HepG2 (cell line): ENCODE data around the gene COMMD3. TPM values are rescaled to one million over a fixed set of nuclear protein-coding genes. Genes with fewer than 3 reads are reported as not detected.

Experiments
- BCL3 ChIP-seq: sonication (generic); formaldehyde crosslinking; IDR thresholded peaks from 2 replicates; pipeline ENCODE4 v1.5.1; 2020; ENCODE audit warnings: mild to moderate bottlenecking, missing genetic modification reagents, moderate library complexity
- CCAR2 ChIP-seq: fragments of 200-400 bp; formaldehyde crosslinking; optimal IDR thresholded peaks from 2 replicates; pipeline ENCODE3; 2018; ENCODE audit warnings: low read depth, mild to moderate bottlenecking, low read length, moderate library complexity
- DR1 ChIP-seq: sonication (generic); formaldehyde crosslinking; IDR thresholded peaks from 2 replicates; pipeline ENCODE4 v1.8.0; 2021; ENCODE audit warnings: mild to moderate bottlenecking, missing genetic modification reagents, inconsistent platforms
- GABPA ChIP-seq, 2 experiments: IDR thresholded peaks; 2 replicates each; pipeline ENCODE4 v1.6.1; 2011 to 2016; ENCODE audit warnings: low read depth in 2 of 2, low read length in 1 of 2, missing biosample characterization in 1 of 2, missing genetic modification characterization in 1 of 2
- GATAD2A ChIP-seq: IDR thresholded peaks from 2 replicates; pipeline ENCODE4 v1.6.1; 2016
- HOXA9 ChIP-seq: sonication (generic); formaldehyde crosslinking; IDR thresholded peaks from 2 replicates; pipeline ENCODE4 v1.8.1; 2022; ENCODE audit warnings: missing genetic modification reagents, mild to moderate bottlenecking, moderate library complexity, borderline replicate concordance
- ISL2 ChIP-seq: sonication (generic); formaldehyde crosslinking; IDR thresholded peaks from 2 replicates; pipeline ENCODE4 v1.5.0; 2020; ENCODE audit warnings: missing genetic modification reagents
- KLF12 ChIP-seq: sonication (generic); formaldehyde crosslinking; IDR thresholded peaks from 2 replicates; pipeline ENCODE4 v1.4.0; 2020; ENCODE audit warnings: missing genetic modification reagents, borderline replicate concordance
- MAFK ChIP-seq, 2 experiments: IDR thresholded peaks in 1 of 2; conservative IDR thresholded peaks in 1 of 2; 2 replicates each; pipeline ENCODE4 v1.6.1; 2011; ENCODE audit warnings: improper control_type of control experiment in 2 of 2, low read length in 2 of 2
- RAD21 ChIP-seq: fragments of 450-650 bp; formaldehyde crosslinking; IDR thresholded peaks from 2 replicates; pipeline ENCODE4 v1.5.0; 2020; ENCODE audit warnings: mild to moderate bottlenecking
- RORA ChIP-seq: sonication (generic); formaldehyde crosslinking; IDR thresholded peaks from 2 replicates; pipeline ENCODE4 v1.5.0; 2020; ENCODE audit warnings: mild to moderate bottlenecking, missing genetic modification reagents, moderate library complexity
- SP2 ChIP-seq: sonication (generic); formaldehyde crosslinking; IDR thresholded peaks from 2 replicates; pipeline ENCODE4 v1.5.1; 2020; ENCODE audit warnings: mild to moderate bottlenecking, missing genetic modification reagents
- TBX2 ChIP-seq: sonication (generic); formaldehyde crosslinking; IDR thresholded peaks from 2 replicates; pipeline ENCODE4 v1.5.0; 2020; ENCODE audit warnings: missing genetic modification reagents, mild to moderate bottlenecking, borderline replicate concordance
- USF2 ChIP-seq, 2 experiments: sonication (generic) in 1 of 2; formaldehyde crosslinking in 1 of 2; IDR thresholded peaks; 2 replicates each; pipeline versions ENCODE4 v1.5.1 to v1.6.1; 2011 to 2020; ENCODE audit warnings: borderline replicate concordance in 1 of 2, low read depth in 1 of 2, low read length in 1 of 2, mild to moderate bottlenecking in 1 of 2, missing genetic modification reagents in 1 of 2, moderate library complexity in 1 of 2
- ZFAT ChIP-seq: sonication (generic); formaldehyde crosslinking; conservative IDR thresholded peaks from 2 replicates; pipeline ENCODE4 v1.8.1; 2023; ENCODE audit warnings: missing genetic modification reagents, inconsistent platforms
- ZMYM4 ChIP-seq: sonication (generic); formaldehyde crosslinking; IDR thresholded peaks from 2 replicates; pipeline ENCODE4 v1.8.1; 2023; ENCODE audit warnings: mild to moderate bottlenecking, missing genetic modification reagents
- ZNF138 ChIP-seq: sonication (generic); formaldehyde crosslinking; IDR thresholded peaks from 2 replicates; pipeline ENCODE4 v1.5.0; 2020; ENCODE audit warnings: mild to moderate bottlenecking, low read depth, missing genetic modification reagents
- ZNF143 ChIP-seq: sonication (generic); formaldehyde crosslinking; IDR thresholded peaks from 2 replicates; pipeline ENCODE4 v1.4.0; 2020; ENCODE audit warnings: missing genetic modification reagents
- ZNF317 ChIP-seq: sonication (generic); formaldehyde crosslinking; IDR thresholded peaks from 2 replicates; pipeline ENCODE4 v1.5.0; 2020; ENCODE audit warnings: mild to moderate bottlenecking, missing genetic modification reagents
- ZNF460 ChIP-seq: sonication (generic); formaldehyde crosslinking; IDR thresholded peaks from 2 replicates; pipeline ENCODE4 v1.5.1; 2020; ENCODE audit warnings: missing genetic modification reagents, mild to moderate bottlenecking, borderline replicate concordance
- ZNF589 ChIP-seq: sonication (generic); formaldehyde crosslinking; conservative IDR thresholded peaks from 2 replicates; pipeline ENCODE4 v1.8.0; 2022; ENCODE audit warnings: mild to moderate bottlenecking, moderate library complexity, missing genetic modification reagents
- ZNF710 ChIP-seq: sonication (generic); formaldehyde crosslinking; IDR thresholded peaks from 2 replicates; pipeline ENCODE4 v1.5.0; 2020; ENCODE audit warnings: mild to moderate bottlenecking, missing genetic modification reagents, borderline replicate concordance
- ZSCAN31 ChIP-seq: sonication (generic); formaldehyde crosslinking; IDR thresholded peaks from 2 replicates; pipeline ENCODE4 v1.5.0; 2020; ENCODE audit warnings: low read depth, mild to moderate bottlenecking, missing genetic modification reagents
- polyA plus RNA-seq, 8 experiments: library from polyadenylated mRNA; depleted of rRNA in 3 of 8; stranded (reverse) in 7 of 8; unstranded in 1 of 8; fragments of >200 nt; fragmentation: Illumina TruSeq in 4 of 8; extraction: Trizol in 4 of 8; gene quantifications; 2 replicates each; pipeline versions ENCODE4 v1.2.1 to v1.2.3, GENCODE V29; 2011 to 2016; ENCODE audit warnings: low read depth in 4 of 8, missing spikeins in 1 of 8, mixed read lengths in 1 of 8; ENCODE audit not compliant: insufficient read depth in 1 of 8
- total RNA-seq, 5 experiments: library from RNA; depleted of rRNA; stranded (reverse); fragments of >200 nt; fragmentation: Illumina TruSeq; extraction: Trizol; gene quantifications; 2 replicates each; pipeline ENCODE4 v1.2.3, GENCODE V29; 2016; ENCODE audit warnings: low read depth in 1 of 5

The COMMD3 gene
- total and polyA plus RNA-seq, 2 of the 13 experiments (the other 11 are each of a cell fraction or from before 2014, with no cell fraction given) = 38.7 to 54.4 TPM

GRCh38 chr10:22340329-22341189, 24.4 kb downstream of the COMMD3 start (continued):
- TF ChIP-seq ZNF710 (CRISPR knock-in tag) = peak; percentile 25; the same call in 1 of the 2 replicates
- peak; percentile 68; the same call in 1 of the 2 replicates for TF ChIP-seq KLF12 (CRISPR knock-in tag)
- no peak for TF ChIP-seq ZNF317
- TF ChIP-seq HOXA9 (CRISPR knock-in tag) = peak; percentile 49; the same call in 1 of the 2 replicates
- TF ChIP-seq USF2 (IDR thresholded peaks at IDR 0.05; ENCODE audit: low read depth, low read length) = no peak
- TF ChIP-seq USF2 (CRISPR knock-in tag; IDR thresholded peaks at IDR 0.05; ENCODE audit: borderline replicate concordance) = no peak
- no peak; the same call in 1 of the 2 replicates for TF ChIP-seq TBX2 (CRISPR knock-in tag)
- peak; percentile 29; the same call in 1 of the 2 replicates for TF ChIP-seq ZSCAN31 (CRISPR knock-in tag)
- TF ChIP-seq ISL2 (CRISPR knock-in tag) = peak; percentile 36; the same call in 1 of the 2 replicates
- 0 out of 2 replicates have a peak, but pooled peaks have one; percentile 45 for TF ChIP-seq BCL3 (CRISPR knock-in tag)
- TF ChIP-seq MAFK (conservative IDR thresholded peaks at IDR 0.05 in 1 of 2, IDR thresholded peaks at IDR 0.05 in 1 of 2; ENCODE audit: low read length in 2 of 2) = no peak
- TF ChIP-seq DR1 (CRISPR knock-in tag) = no peak
- 0 out of 2 replicates have a peak, but pooled peaks have one; percentile 67 for TF ChIP-seq ZNF589 (CRISPR knock-in tag)
- no peak for TF ChIP-seq ZNF143 (CRISPR knock-in tag)
- 0 out of 2 replicates have a peak, but pooled peaks have one; percentile 29 for TF ChIP-seq ZNF138 (CRISPR knock-in tag)
- TF ChIP-seq CCAR2 = no peak
- peak; percentile 57; the same call in 1 of the 2 replicates for TF ChIP-seq RAD21 (CRISPR knock-in tag)
- peak; percentile 13; the same call in 1 of the 2 replicates for TF ChIP-seq ZMYM4 (CRISPR knock-in tag)
- 0 out of 2 replicates have a peak, but pooled peaks have one; percentile 44 for TF ChIP-seq RORA (CRISPR knock-in tag)
- 0 out of 2 replicates have a peak, but pooled peaks have one; percentile 66 for TF ChIP-seq ZFAT (CRISPR knock-in tag)
- TF ChIP-seq ZNF460 = no peak
- 0 out of 2 replicates have a peak, but pooled peaks have one; percentile 19 for TF ChIP-seq SP2 (CRISPR knock-in tag)
- peak; percentile 33; the same call in 1 of the 2 replicates for TF ChIP-seq GATAD2A (CRISPR knock-in tag)
- TF ChIP-seq GABPA (IDR thresholded peaks at IDR 0.05; ENCODE audit: low read depth, low read length) = 0 out of 2 replicates have a peak, but pooled peaks have one; percentile 17
- TF ChIP-seq GABPA (CRISPR knock-in tag; IDR thresholded peaks at IDR 0.05; ENCODE audit: low read depth) = no peak
